K562 (cell line): Measurements from ENCODE around the gene MARS2. TPM values are rescaled to one million over a fixed set of nuclear protein-coding genes. Genes with fewer than 3 reads are reported as not detected.

Experiments used
- ATAC-seq: fragments of 200-7000 bp; cut with Tn5 transposase; 3 replicates; pipeline ENCODE4 v1.9.1; 2020; ENCODE audit warnings: moderate library complexity
- BruUV-seq: library from RNA; stranded (reverse); fragments of 400-500 nt; replicated peaks from 2 replicates; lab custom pipeline; 2021; lab: Mats Ljungman, UMichigan
- CTCF ChIA-PET: fragments of 300-600 bp; formaldehyde crosslinking; extraction: SDS; loops from one replicate; lab custom pipeline; 2021; ENCODE audit warnings: low intra/inter-chr PET ratio; lab: Yijun Ruan, JAX
- POLR2A ChIA-PET: fragments of 300-600, 350-650 bp; sonication (Branson Sonifier 250); formaldehyde crosslinking; extraction: SDS; loops from one replicate; lab custom pipeline; 2021; ENCODE audit warnings: antibody characterized with exemption, inconsistent platforms; lab: Yijun Ruan, JAX
- DNase-seq, 4 experiments: peaks; one replicate each; pipeline versions ENCODE4 v3.0.0 to v3.0.0-alpha.2; 2011 to 2018; ENCODE audit warnings: low spot score in 3 of 4, mixed read lengths in 3 of 4; ENCODE audit errors: extremely low read depth in 1 of 4
- FAIRE-seq: peaks from 2 replicates; lab custom pipeline; 2011; peaks lifted over from hg19 to GRCh38; lab: Jason Lieb, UNC
- H2AFZ ChIP-seq: 2 replicates; pipeline ENCODE4 v1.6.0; 2011; ENCODE audit warnings: low read depth, low read length, control low read depth, inconsistent platforms
- H3K27ac ChIP-seq: fragments of 200-600 bp; 3 replicates; pipeline ENCODE4 v1.8.0; 2011; ENCODE audit warnings: low read depth, mild to moderate bottlenecking, control low read depth, inconsistent platforms, low read length, moderate library complexity, mixed read lengths; ENCODE audit errors: extremely low read depth
- H3K27me3 ChIP-seq, 2 experiments: fragments of 300-600 bp in 1 of 2; 2 replicates in 1 of 2; 3 replicates in 1 of 2; pipeline versions ENCODE4 v1.6.0 to v1.8.0; 2011; ENCODE audit warnings: inconsistent platforms in 2 of 2, low read length in 2 of 2, mild to moderate bottlenecking in 1 of 2, mixed read lengths in 1 of 2, moderate library complexity in 1 of 2; ENCODE audit not compliant: control insufficient read depth in 2 of 2, insufficient read depth in 2 of 2
- H3K36me3 ChIP-seq: fragments of 300-600 bp; 3 replicates; pipeline ENCODE4 v1.8.0; 2011; ENCODE audit warnings: mild to moderate bottlenecking, low read length, inconsistent platforms; ENCODE audit not compliant: control insufficient read depth, insufficient read depth
- H3K4me1 ChIP-seq, 2 experiments: fragments of 200-600 bp in 1 of 2; replicated peaks in 1 of 2; 2 replicates in 1 of 2; 3 replicates in 1 of 2; pipeline versions ENCODE4 v1.5.1 to v1.8.0; 2011; ENCODE audit warnings: inconsistent platforms in 2 of 2, low read length in 2 of 2, mild to moderate bottlenecking in 1 of 2, mixed read lengths in 1 of 2, moderate library complexity in 1 of 2; ENCODE audit not compliant: control insufficient read depth in 2 of 2, insufficient read depth in 2 of 2
- H3K4me2 ChIP-seq: 2 replicates; pipeline ENCODE4 v1.6.1; 2011; ENCODE audit warnings: low read length, control low read depth, inconsistent platforms, mixed read lengths; ENCODE audit not compliant: insufficient read depth
- H3K4me3 ChIP-seq: fragments of 200-600 bp; sonication (generic), shearing (Covaris generic); 2 replicates; pipeline ENCODE4 v1.5.1; 2016; ENCODE audit warnings: control low read depth, inconsistent platforms
- H3K79me2 ChIP-seq: fragments of 200-600 bp; 3 replicates; pipeline ENCODE4 v1.8.0; 2011; ENCODE audit warnings: low read length, inconsistent platforms; ENCODE audit not compliant: control insufficient read depth, insufficient read depth
- H3K9ac ChIP-seq, 2 experiments: 2 replicates each; pipeline versions ENCODE4 v1.6.0 to v1.6.1; 2011; ENCODE audit warnings: low read depth in 2 of 2, low read length in 2 of 2, control low read depth in 1 of 2, inconsistent platforms in 1 of 2, mild to moderate bottlenecking in 1 of 2, mixed read lengths in 1 of 2; ENCODE audit not compliant: insufficient read depth in 1 of 2
- H3K9me1 ChIP-seq: one replicate; pipeline ENCODE4 v1.6.0; 2011; ENCODE audit warnings: inconsistent platforms, mild to moderate bottlenecking, low read length, moderate library complexity; ENCODE audit not compliant: control insufficient read depth, insufficient read depth
- H3K9me3 ChIP-seq: replicated peaks from 2 replicates; pipeline ENCODE4 v1.5.1; 2011; ENCODE audit warnings: low read depth, low read length, inconsistent platforms; ENCODE audit not compliant: control insufficient read depth, insufficient read depth
- H4K20me1 ChIP-seq: replicated peaks from 2 replicates; pipeline ENCODE4 v1.6.1; 2011; ENCODE audit warnings: low read length, inconsistent platforms, mixed read lengths; ENCODE audit not compliant: control insufficient read depth, insufficient read depth
- BHLHE40 ChIP-seq: IDR thresholded peaks from 2 replicates; pipeline ENCODE4 v1.6.1; 2011; ENCODE audit warnings: low read length, improper control_type of control experiment
- DACH1 ChIP-seq: fragments of 450-650 bp; IDR thresholded peaks from 2 replicates; pipeline ENCODE4 v1.6.1; 2018; ENCODE audit not compliant: partially characterized antibody
- HES1 ChIP-seq: fragments of 450-650 bp; IDR thresholded peaks from 2 replicates; pipeline ENCODE4 v1.6.1; 2016; ENCODE audit warnings: low read depth, mild to moderate bottlenecking, moderate library complexity
- MIER1 ChIP-seq: fragments of 450-650 bp; IDR thresholded peaks from 2 replicates; pipeline ENCODE4 v1.6.1; 2016; ENCODE audit warnings: antibody characterized with exemption, mild to moderate bottlenecking, low read depth
- PHB2 ChIP-seq: fragments of 450-650 bp; IDR thresholded peaks from 2 replicates; pipeline ENCODE4 v1.6.1; 2017; ENCODE audit warnings: low read depth
- RBM15 ChIP-seq: fragments of 200-400 bp; formaldehyde crosslinking; IDR thresholded peaks from 2 replicates; pipeline ENCODE4 v1.6.1; 2018; ENCODE audit warnings: mild to moderate bottlenecking, low read length, moderate library complexity; ENCODE audit not compliant: insufficient read depth
- TSC22D4 ChIP-seq: fragments of 450-650 bp; IDR thresholded peaks from 2 replicates; pipeline ENCODE4 v1.6.1; 2016; ENCODE audit warnings: missing genetic modification characterization, missing biosample characterization, control low read depth
- ZBED1 ChIP-seq: IDR thresholded peaks from 2 replicates; pipeline ENCODE4 v1.6.1; 2014
- ZNF134 ChIP-seq: fragments of 250-450 bp; sonication (Bioruptor Pico); conservative IDR thresholded peaks from 2 replicates; pipeline ENCODE4 v1.4.0; 2020
- ZNF324 ChIP-seq: fragments of 250-450 bp; sonication (Bioruptor Pico); IDR thresholded peaks from 2 replicates; pipeline ENCODE4 v1.4.0; 2020; ENCODE audit warnings: mild to moderate bottlenecking
- ZNF445 ChIP-seq: fragments of 250-450 bp; sonication (Bioruptor Pico); IDR thresholded peaks from 2 replicates; pipeline ENCODE4 v1.4.0; 2020; ENCODE audit warnings: low read depth, mild to moderate bottlenecking, moderate library complexity
- ZNF586 ChIP-seq: fragments of 450-650 bp; formaldehyde crosslinking; conservative IDR thresholded peaks from 2 replicates; pipeline ENCODE4 v1.4.0; 2020; ENCODE audit warnings: mild to moderate bottlenecking, moderate library complexity
- ZNF668 ChIP-seq: fragments of 250-450 bp; sonication (Bioruptor Pico); IDR thresholded peaks from 2 replicates; pipeline ENCODE4 v1.8.0; 2022; ENCODE audit warnings: mild to moderate bottlenecking, inconsistent platforms
- ZZZ3 ChIP-seq: fragments of 450-650 bp; IDR thresholded peaks from 2 replicates; pipeline ENCODE4 v1.6.1; 2016; ENCODE audit warnings: antibody characterized with exemption, mild to moderate bottlenecking, moderate library complexity
- WGBS: fragments of 100-300 bp; shearing (Covaris generic); methylation state at CpG from one replicate; pipeline ENCODE4 v1.1.6; 2016; ENCODE audit warnings: low coverage, mixed read lengths; ENCODE audit not compliant: insufficient coverage; ENCODE audit errors: missing lambda C conversion rate; 5-methylcytosine and 5-hydroxymethylcytosine counted together
- in situ Hi-C: fragments of 300-500 bp; cut with MboI; formaldehyde crosslinking; loops from 4 replicates; pipeline ENCODE4 v1.15.0; 2018; ENCODE audit warnings: inconsistent platforms, mixed read lengths
- intact Hi-C: fragments of 100-400 bp; cut with micrococcal nuclease; formaldehyde crosslinking; loops from 2 replicates; pipeline ENCODE4 v1.14.2; 2022
- polyA plus RNA-seq, 8 experiments: library from polyadenylated mRNA; depleted of rRNA in 4 of 8; stranded (reverse) in 5 of 8; unstranded in 3 of 8; fragments of >200 nt; fragmentation: Nextera tagmentation in 2 of 8; fragmentation: Illumina TruSeq in 1 of 8; extraction: Ambion mirVana in 2 of 8; extraction: Trizol in 1 of 8; gene quantifications; 2 replicates each; pipeline versions ENCODE4 v1.2.1 to v1.2.3, GENCODE V29; 2011 to 2014; ENCODE audit warnings: inconsistent platforms in 1 of 8, missing spikeins in 1 of 8
- total RNA-seq, 7 experiments: library from RNA; depleted of rRNA in 6 of 7; stranded (reverse); fragments of >200 nt in 6 of 7; fragmentation: Illumina TruSeq in 2 of 7; extraction: Trizol in 2 of 7; gene quantifications; 2 replicates each; pipeline versions ENCODE4 v1.2.1 to v1.2.3, GENCODE V29; 2011 to 2021; ENCODE audit warnings: low replicate concordance in 1 of 7
- TF ChIP-seq, protein P1 (sequence below): fragments of 250-450 bp; sonication (Bioruptor Pico); IDR thresholded peaks from 2 replicates; pipeline ENCODE4 v1.5.0; 2021; ENCODE audit warnings: mild to moderate bottlenecking, borderline replicate concordance
- TF ChIP-seq, protein P2 (sequence below): IDR thresholded peaks from 3 replicates; pipeline ENCODE4 v1.6.1; 2011; ENCODE audit warnings: borderline replicate concordance, mild to moderate bottlenecking; ENCODE audit not compliant: insufficient read length, insufficient read depth

Gene MARS2
- total and polyA plus RNA-seq, 9 of the 15 experiments (the other 6 are each of a cell fraction or from before 2014, with no cell fraction given) = 4.0 to 17.6 (median 12.5) TPM

DNA sequence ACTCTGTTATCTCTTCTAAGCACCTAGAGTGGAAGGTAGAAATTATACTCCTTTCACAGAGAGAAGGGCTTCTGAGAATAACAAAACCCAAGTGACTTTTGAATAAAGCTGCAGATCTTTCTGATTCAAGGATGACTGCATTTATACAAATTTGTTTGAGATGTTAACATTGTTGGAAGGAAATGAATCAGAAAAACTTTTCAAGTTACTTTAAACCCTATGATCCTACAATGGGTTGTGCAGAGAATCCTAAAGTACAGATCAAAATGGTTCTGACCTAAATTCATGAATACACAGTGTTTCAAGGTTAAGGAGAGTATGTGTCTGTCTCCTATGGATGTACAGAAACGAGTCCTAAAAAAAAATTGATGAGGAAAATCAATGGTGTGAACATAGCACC lies 31.6 kb upstream of the MARS2 start:
- 8% methylated on average over 1 of the region's 1 CpG for WGBS
- ChIA-PET CTCF (no interaction called here), POLR2A (no interaction called here)
- intact Hi-C loops = no loop called here
- Histone ChIP-seq H4K20me1 (no peaks in the 10 kb centered on the region), H3K27ac (no peak overlapping the region), H3K4me1 (no peaks in the 10 kb centered on the region), H3K9me3 (no peaks in the 10 kb centered on the region), H3K27me3 (no peaks in the 10 kb centered on the region), H3K4me3 (no peak overlapping the region), H3K79me2 (no peaks in the 10 kb centered on the region), H2AFZ (no peak overlapping the region), H3K9me1 (no peaks in the 10 kb centered on the region), H3K9ac (no peak overlapping the region), H3K36me3 (no peaks in the 10 kb centered on the region), H3K4me2 (no peak overlapping the region)
- no TSS peak for BruUV-seq
- ATAC-seq = no peak
- no peak for FAIRE-seq
- no peak for DNase-seq
- in situ Hi-C loops = no loop called here
- TF ChIP-seq DACH1 (no peak), ZBED1 (no peak), ZNF586 (no peak), TSC22D4 (tag) (no peak), RBM15 (no peak), MIER1 (no peak), ZNF324 (no peak), HES1 (no peak), PHB2 (no peak), BHLHE40 (no peak), ZNF445 (CRISPR knock-in tag) (no peak), ZNF134 (CRISPR knock-in tag) (no peak), ZNF668 (CRISPR knock-in tag) (no peak), ZZZ3 (no peak)
- TF ChIP-seq, protein P1, sequence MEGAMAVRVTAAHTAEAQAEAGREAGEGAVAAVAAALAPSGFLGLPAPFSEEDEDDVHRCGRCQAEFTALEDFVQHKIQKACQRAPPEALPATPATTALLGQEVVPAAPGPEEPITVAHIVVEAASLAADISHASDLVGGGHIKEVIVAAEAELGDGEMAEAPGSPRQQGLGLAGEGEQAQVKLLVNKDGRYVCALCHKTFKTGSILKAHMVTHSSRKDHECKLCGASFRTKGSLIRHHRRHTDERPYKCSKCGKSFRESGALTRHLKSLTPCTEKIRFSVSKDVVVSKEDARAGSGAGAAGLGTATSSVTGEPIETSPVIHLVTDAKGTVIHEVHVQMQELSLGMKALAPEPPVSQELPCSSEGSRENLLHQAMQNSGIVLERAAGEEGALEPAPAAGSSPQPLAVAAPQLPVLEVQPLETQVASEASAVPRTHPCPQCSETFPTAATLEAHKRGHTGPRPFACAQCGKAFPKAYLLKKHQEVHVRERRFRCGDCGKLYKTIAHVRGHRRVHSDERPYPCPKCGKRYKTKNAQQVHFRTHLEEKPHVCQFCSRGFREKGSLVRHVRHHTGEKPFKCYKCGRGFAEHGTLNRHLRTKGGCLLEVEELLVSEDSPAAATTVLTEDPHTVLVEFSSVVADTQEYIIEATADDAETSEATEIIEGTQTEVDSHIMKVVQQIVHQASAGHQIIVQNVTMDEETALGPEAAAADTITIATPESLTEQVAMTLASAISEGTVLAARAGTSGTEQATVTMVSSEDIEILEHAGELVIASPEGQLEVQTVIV (CRISPR knock-in tag) = no peak
- TF ChIP-seq, protein P2, sequence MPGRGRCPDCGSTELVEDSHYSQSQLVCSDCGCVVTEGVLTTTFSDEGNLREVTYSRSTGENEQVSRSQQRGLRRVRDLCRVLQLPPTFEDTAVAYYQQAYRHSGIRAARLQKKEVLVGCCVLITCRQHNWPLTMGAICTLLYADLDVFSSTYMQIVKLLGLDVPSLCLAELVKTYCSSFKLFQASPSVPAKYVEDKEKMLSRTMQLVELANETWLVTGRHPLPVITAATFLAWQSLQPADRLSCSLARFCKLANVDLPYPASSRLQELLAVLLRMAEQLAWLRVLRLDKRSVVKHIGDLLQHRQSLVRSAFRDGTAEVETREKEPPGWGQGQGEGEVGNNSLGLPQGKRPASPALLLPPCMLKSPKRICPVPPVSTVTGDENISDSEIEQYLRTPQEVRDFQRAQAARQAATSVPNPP = no peak
